ENCODE data around the gene SPOCK3. TPM values are rescaled to one million over a fixed set of nuclear protein-coding genes. Genes with fewer than 3 reads are reported as not detected.

SPOCK3 gene
- polyA plus RNA-seq, 2 of the 4 experiments (the other 2 are of a cell fraction), result 0.15 to 0.61 TPM

GRCh38 chr4:167150587-167150986, 83.7 kb downstream of the SPOCK3 start:
- H3K4me2 ChIP-seq, result no peak overlapping the region
- 49% methylated on average over 4 of the region's 4 CpGs for WGBS (ENCODE audit: missing lambda C conversion rate)
- H3K4me3 ChIP-seq, result no peak overlapping the region
- DNase-seq (ENCODE audit: low read depth in 1 of 2, low spot score in 1 of 2), result no peak
- H3K27ac ChIP-seq, result no peak overlapping the region
- TF ChIP-seq FOSB (CRISPR knock-in tag; IDR thresholded peaks at IDR 0.05) (no peak), HDAC2 (IDR thresholded peaks at IDR 0.05) (no peak), POLR2AphosphoS2 (conservative IDR thresholded peaks at IDR 0.05; ENCODE audit: low read length) (no peak), HEYL (CRISPR knock-in tag; IDR thresholded peaks at IDR 0.05) (no peak), MAX (IDR thresholded peaks at IDR 0.05) (no peak), BHLHE40 (IDR thresholded peaks at IDR 0.05; ENCODE audit: low read depth, low read length) (no peak), CEBPB (IDR thresholded peaks at IDR 0.05) (no peak), BCL3 (IDR thresholded peaks at IDR 0.05) (no peak), HOXB5 (CRISPR knock-in tag; IDR thresholded peaks at IDR 0.05) (no peak), ZNF302 (CRISPR knock-in tag; IDR thresholded peaks at IDR 0.05) (no peak), PHF8 (IDR thresholded peaks at IDR 0.05; ENCODE audit: borderline replicate concordance, low read depth) (no peak), EP300 (IDR thresholded peaks at IDR 0.05) (no peak), EHMT2 (IDR thresholded peaks at IDR 0.05; ENCODE audit: low read depth) (no peak), CHD4 (IDR thresholded peaks at IDR 0.05; ENCODE audit: borderline replicate concordance) (no peak), REST (IDR thresholded peaks at IDR 0.05) (no peak), MAFK (IDR thresholded peaks at IDR 0.05; ENCODE audit: partially characterized antibody) (no peak)
- ChIA-PET CTCF (no interaction called here), POLR2A (no interaction called here)
- FAIRE-seq, result no peak
- no peaks in the 10 kb centered on the region for H3K9me3 ChIP-seq
- no peaks in the 10 kb centered on the region for H3K4me1 ChIP-seq
- no peak for ATAC-seq

- TF ChIP-seq KDM5A (IDR thresholded peaks at IDR 0.05), result no peak
- TF ChIP-seq PHF8 (IDR thresholded peaks at IDR 0.05; ENCODE audit: borderline replicate concordance, low read depth), result no peak
- no peak for TF ChIP-seq E2F6 (IDR thresholded peaks at IDR 0.05; ENCODE audit: borderline replicate concordance, low read depth)
- TF ChIP-seq JUN (IDR thresholded peaks at IDR 0.05), result no peak
- no peak for TF ChIP-seq HOXB5 (CRISPR knock-in tag; IDR thresholded peaks at IDR 0.05)
- no peak for TF ChIP-seq ZFP36 (IDR thresholded peaks at IDR 0.05; ENCODE audit: borderline replicate concordance, partially characterized antibody)
- TF ChIP-seq USF2 (IDR thresholded peaks at IDR 0.05), result no peak
- FAIRE-seq, result no peak
- DNase-seq (ENCODE audit: low read depth in 1 of 2, low spot score in 1 of 2), result no peak
- Histone ChIP-seq H3K4me1 (no peaks in the 10 kb centered on the region), H3K4me3 (no peak overlapping the region), H3K9me3 (no peaks in the 10 kb centered on the region), H3K4me2 (no peak overlapping the region), H3K27ac (no peak overlapping the region)
- no peak for ATAC-seq
- WGBS (ENCODE audit: missing lambda C conversion rate), result 5% methylated on average over 1 of the region's 1 CpG
- ChIA-PET CTCF (no interaction called here), POLR2A (no interaction called here)
Observed at GRCh38 chr4:167144605-167145004, 89.7 kb downstream of the SPOCK3 start.
